Glomerular endothelial cell (primary cell): Measurements from ENCODE around the gene KIAA1217. TPM values are rescaled to one million over a fixed set of nuclear protein-coding genes. Genes with fewer than 3 reads are reported as not detected.

Source experiments
- DNase-seq: peaks from one replicate; pipeline ENCODE4 v3.0.0-alpha.2; 2011; ENCODE audit warnings: low read depth, low spot score; ENCODE audit errors: extremely low read depth
- total RNA-seq: library from RNA; depleted of rRNA; stranded (reverse); fragments of >200 nt; gene quantifications from 2 replicates; pipeline ENCODE4 v1.2.3, GENCODE V29; 2015

KIAA1217 gene
- total RNA-seq, 1 donor from 2014 or later: 63.1 TPM

DNA sequence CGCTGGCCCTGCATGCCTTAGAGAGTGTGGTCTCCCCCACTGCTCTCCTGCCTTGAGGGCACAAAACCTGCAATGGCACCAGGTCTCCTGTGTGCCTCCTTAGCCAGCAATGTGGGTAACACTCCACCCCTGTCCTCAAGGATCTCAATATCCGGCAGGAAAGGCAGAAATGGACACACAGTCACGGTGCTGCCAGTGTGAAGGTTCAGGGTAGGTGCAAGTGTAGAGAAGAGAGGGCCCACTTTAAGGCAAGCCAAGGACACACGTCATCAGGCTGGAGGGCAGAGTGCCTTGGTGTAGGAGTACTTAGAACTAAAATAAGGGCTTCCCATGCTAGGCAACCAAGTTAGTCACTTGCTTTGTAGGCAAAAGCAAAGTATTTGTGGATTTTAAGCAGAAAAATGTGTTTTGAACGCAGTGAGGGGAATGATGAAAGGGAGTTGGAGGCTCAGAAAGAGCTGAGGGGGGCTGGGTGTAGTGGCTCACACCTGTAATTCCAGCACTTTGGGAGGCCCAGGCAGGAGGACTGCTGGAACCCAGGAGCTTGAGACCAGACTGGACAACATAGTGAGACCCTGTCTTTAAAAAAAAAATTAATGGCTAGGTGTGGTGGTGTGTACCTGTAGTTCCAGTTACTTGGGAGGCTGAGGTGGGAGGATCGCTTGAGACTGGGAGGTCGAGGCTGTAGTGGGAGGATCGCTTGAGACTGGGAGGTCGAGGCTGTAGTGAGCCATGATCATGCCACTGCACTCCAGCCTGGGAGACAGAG lies 361.9 kb downstream of the KIAA1217 start:
- DNase-seq: no peak

DNA sequence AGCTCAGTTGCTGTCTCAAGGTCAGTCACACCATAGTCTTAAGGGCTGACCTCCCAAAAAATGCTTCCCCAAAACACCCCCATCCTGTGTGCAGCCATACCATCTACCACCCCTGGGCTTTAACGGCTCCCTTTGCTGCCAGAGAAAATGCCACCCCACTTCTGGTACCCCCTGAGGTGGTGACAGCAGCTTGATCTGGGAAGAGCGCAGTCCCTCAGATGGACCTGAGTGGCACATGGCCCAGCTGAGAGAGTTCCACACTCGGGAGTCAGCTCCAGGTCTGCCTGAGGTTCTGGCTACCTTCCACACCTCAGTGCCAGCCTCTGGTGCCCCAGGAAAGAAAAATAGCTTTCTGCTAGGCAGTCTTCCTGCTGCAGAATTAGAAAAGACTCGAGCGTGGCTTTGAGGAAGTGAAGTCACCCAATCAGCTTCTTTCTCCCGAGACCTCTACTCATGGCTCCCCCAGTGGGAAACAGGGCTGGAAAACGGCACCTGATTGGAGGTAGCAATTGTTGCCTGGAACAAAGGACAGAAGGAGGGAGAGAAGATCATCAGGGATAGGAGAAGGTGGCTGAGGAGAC lies 363.0 kb downstream of the KIAA1217 start:
- DNase-seq: no peak

DNA sequence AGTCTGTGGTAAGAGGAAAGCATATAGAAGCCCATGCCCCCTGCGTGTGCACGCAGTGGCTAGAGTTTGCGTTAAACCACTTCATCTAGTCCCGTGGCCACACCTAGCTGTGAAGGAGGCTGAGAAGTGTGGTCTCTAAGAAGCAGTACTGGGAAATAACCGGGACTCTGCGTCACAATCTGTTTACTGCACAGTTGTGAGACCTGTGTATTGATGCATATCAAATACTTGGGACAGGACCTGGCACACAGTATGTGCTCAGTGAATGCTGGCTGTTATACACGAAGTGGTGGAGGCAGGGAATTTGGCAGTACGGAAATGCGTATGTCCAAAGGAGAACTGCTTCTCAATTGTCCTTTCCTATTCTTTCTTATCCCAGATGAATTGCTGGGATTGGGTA lies 365.2 kb downstream of the KIAA1217 start:
- DNase-seq: no peak

DNA sequence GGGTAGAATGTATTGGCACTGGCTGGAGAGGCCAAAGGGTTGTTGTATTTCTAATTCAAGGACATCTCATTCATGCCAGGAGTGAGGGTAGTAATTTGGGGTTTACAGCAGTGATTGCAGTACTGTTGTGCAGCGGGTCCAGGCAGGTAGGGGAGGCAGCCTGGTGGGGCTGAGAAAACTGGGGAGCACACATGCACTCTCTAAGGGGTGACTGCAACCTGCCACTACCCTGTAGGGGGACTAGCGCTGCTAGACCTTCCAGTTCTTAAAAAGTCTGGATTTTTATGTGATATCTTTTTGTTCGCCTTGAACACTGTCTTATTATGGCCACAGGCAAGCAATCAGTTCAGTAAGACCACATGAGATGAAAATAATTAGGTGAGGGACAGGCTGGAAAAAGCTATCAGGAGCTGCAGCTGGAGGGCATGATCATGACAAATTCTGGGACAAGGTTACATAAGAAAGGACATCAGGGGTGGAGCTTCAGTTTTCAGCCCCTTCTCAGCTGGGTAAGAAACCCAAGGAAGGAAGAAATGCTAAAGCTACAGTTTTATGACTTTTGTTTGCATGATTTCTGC lies 365.7 kb downstream of the KIAA1217 start:
- DNase-seq: no peak

DNA sequence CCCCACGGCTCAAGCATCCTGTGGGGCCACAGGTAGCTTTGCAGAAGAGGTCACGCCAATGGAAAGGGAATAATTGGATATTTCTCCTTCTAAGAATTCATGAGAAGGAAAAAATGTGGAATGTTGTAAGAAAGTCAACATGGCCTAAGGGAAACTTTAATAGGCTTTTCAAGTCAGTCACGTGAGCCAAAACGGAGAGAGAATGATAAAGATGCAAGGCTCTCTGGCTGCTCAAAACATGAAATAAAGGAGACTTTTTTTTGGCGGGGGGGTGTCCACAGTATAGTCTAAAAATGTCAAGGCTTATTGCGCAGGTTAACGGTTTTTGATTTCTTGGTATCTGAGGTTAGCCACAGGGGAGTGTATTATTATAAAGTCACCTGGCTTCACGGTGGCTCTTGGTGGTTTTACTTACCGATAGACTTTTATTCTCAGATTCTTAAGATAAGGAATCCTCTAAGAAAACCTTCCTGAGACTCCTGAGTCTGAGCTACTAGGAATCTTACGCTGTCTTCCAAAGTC lies 366.6 kb downstream of the KIAA1217 start:
- DNase-seq: no peak

DNA sequence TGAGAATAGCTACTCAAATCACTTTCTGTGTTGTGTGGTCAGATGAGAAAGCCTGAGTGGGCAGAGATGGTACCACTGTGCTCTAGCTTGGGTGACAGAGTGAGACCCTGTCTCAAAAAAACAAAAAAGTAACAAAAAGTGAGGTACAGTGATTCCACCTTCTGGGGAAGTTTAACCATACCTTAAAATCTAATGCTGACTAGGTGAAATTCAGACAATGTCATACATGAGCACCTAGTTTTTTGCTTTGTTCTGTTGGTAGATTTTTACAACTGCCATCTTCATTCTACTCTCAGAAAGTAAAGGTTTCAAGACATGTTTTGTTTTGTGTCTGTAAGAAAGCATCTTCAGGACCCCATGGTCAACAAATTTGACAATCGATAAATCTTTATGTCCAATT lies 370.5 kb downstream of the KIAA1217 start:
- DNase-seq: no peak

DNA sequence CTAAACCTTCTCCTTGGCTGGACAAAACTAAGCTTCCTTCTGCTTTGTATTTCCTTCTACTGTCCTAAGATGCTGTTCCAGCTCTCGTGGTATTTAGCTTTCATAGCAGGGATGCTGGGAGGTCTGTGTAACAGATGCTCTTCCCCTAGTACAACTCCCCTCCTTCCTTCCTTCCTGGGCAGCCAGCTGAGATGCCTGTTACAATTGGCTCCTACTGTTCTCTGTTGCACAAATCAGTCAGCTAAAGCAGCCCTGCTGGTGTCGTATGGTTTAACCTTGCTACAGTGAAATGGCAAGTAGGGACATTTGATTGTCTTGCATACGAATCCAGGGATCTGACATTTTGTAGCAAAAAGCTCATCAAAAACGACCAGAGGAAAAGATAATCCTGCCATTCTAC lies 371.0 kb downstream of the KIAA1217 start:
- DNase-seq: no peak

DNA sequence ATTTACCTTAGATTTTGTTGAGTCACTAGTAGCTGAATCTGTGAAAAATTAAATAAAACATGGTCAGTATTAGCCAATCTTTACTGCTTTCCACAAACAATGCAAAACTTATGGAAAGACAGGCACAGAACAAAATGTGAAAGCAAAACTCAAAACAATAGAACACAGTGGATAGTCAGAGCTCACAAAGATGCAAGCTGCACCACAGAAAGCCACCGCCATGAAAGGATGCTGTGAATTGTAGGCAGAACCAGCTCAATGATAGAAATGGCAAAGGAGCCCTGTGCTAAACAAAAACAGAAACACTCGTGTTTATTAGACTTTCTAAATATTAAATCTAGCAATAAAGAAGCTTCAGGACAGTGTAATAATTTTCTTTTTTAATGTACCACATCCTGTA lies 380.3 kb downstream of the KIAA1217 start:
- no peak for DNase-seq

DNA sequence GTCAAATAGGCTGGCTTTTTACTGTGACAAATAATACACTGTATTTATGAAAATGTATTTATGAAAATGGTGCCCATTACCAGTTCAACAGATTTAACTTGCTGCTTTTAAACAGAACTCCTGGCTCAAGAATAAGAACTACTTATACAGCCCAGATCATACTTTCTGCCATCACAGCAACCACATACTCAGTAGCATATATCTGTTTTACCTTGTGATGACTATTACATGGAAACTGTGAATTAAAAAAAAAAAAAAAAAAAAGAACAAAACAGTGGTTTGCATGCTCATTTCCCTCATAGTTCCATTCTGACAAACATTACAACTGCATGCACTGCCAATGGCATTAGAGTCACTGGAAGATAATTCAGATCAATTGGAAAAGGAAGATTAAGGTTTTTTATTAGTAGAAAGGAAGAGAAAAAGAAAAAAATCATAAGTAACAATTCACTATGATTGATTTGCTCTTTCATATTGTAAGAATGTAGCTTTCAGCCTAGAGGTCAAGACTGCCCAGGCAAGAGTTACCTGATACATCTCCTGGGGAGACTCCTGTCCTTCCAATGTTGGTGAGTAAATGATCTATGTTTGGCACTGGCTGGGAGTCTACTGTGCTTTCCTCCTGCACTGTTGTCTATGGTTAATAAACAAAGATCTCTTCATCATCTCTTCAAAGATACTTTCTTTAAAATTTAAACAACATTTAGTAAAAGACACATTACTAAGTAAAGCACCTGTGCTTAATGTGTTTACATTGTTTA lies 381.9 kb downstream of the KIAA1217 start:
- DNase-seq: no peak

DNA sequence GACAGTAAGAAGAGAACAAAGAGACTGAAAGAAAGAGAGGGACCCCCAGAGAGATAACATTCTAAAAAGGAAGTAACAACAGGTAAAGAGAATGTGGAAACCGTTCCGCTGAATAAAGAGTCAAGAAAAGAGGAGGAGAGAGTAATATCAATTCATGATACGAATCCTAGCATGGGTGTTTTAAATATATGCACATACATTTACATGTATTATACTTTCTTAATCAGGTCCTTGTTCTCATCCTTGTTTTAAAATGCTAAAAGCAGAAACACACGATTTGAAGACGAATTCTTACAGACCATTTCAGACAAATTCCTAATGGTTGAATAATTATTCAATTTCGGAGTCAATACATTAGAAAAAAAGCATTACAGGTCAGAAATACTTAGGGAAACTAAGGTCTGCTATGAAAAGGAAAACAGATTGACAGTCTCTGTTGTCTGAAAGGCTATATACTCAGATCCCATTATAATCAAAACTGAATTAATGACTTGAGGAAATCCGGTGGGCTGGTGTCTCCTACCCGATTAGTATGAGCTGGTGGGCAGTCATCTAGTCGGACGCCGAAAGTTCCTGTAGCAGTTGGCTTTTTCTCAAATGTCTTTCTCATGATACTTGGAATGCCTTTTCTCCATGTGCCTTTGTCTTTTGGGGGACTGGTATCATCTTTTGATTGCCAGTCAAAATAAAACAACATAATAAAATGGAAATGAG lies 387.4 kb downstream of the KIAA1217 start:
- no peak for DNase-seq

DNA sequence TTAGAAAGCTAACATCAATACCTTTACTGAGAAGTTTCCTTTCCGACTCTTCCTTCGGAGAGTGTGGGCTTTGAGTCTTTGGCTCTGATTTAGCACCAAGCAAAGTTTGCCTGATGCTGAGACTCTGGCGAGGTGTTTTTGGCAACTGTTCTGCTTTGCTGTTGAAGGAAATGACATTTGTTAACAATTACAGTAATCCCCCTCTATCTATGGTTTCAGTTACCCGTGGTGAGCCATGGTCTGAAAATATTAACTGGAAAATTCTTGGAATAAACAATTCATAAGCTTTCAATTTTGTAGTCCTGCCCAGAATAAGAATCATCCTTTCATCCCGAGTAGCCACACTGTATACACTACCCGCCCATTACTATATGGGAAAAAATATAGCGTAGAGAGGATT lies 388.5 kb downstream of the KIAA1217 start:
- DNase-seq: no peak
